Progenitor cell of endocrine pancreas (in vitro differentiated cells): ENCODE measurements around the gene FOXE3. TPM values are rescaled to one million over a fixed set of nuclear protein-coding genes. Genes with fewer than 3 reads are reported as not detected.

ENCODE experiments used
- DNase-seq: peaks from one replicate; pipeline ENCODE4 v3.0.0; 2021; ENCODE audit warnings: low spot score; ENCODE audit not compliant: unreplicated experiment
- H3K27ac Mint-ChIP-seq: 2 replicates; pipeline ENCODE4 v1.8.0; 2021; ENCODE audit warnings: mild to moderate bottlenecking, moderate library complexity, mixed read lengths
- H3K27me3 Mint-ChIP-seq: 2 replicates; pipeline ENCODE4 v1.8.0; 2021; ENCODE audit warnings: mixed read lengths
- H3K36me3 Mint-ChIP-seq: 2 replicates; pipeline ENCODE4 v1.8.0; 2022; ENCODE audit warnings: mixed read lengths; ENCODE audit not compliant: insufficient read depth
- H3K4me1 Mint-ChIP-seq: 2 replicates; pipeline ENCODE4 v1.8.0; 2021; ENCODE audit warnings: low read depth, mixed read lengths
- H3K4me3 Mint-ChIP-seq: 2 replicates; pipeline ENCODE4 v1.8.0; 2021; ENCODE audit warnings: low read depth, mild to moderate bottlenecking, moderate library complexity, mixed read lengths
- H3K9me3 Mint-ChIP-seq: 2 replicates; pipeline ENCODE4 v1.8.0; 2021; ENCODE audit warnings: low read depth, mixed read lengths
- long read RNA-seq: library from polyadenylated mRNA; unstranded; transcript quantifications from one replicate; pipeline ENCODE4 v2.0.0, GENCODE V29; 2020
- total RNA-seq: library from RNA; stranded (reverse); gene quantifications from 2 replicates; pipeline ENCODE4 v1.2.1, GENCODE V29; 2021
- TF ChIP-seq, protein P1 (sequence below): fragments of 200-600 bp; sonication (generic); IDR thresholded peaks from one replicate; pipeline ENCODE4 v1.5.0; 2021; ENCODE audit warnings: antibody characterized with exemption, mild to moderate bottlenecking; ENCODE audit not compliant: unreplicated experiment

FOXE3 gene
- not detected in 2 replicates for total RNA-seq
- long read RNA-seq, result 0 reads

DNA sequence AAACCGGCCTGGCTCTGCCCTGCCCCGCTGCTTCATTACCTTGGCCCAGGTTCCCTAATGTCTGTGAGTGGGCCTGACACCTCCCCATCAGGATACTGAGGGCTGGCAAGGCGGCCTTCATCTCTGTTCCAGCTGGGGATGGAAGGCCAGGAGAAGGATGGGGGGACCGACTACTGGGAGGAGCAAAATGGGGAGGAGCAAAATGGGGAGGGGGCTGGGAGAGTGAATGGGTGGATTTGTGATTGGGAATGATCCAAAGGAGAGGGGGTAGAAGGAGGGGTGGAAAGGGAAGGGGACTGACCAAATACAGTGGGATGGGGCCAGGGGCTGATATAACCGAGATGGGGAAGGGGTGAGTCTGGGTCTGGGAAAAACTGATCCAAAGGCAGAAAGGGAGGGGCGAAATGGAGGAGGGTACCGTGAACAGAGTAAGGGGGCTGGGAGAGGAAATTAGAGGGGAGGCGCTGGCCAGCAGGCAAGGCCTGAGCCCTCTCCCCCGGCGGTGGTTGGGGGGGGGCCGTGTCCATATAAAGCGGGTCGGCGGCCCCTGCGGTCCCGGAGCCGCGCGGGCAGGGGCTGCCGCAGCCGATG lies at the start of gene FOXE3:
Gene FOXE3 (plus strand): TSS at position 558 of the 591 bp plus-strand sequence. CDS start 31 bp downstream, at position 589.
- Mint-ChIP-seq H3K27ac (peak within 1 kb of the TSS; percentile 10), H3K4me1 (no peaks in the 10 kb centered on the region), H3K36me3 (no peaks in the 10 kb centered on the region), H3K27me3 (peaks cover 78% of the 10 kb centered on the region), H3K9me3 (no peaks in the 10 kb centered on the region), H3K4me3 (peak within 1 kb of the TSS; percentile 60)
- no peak for DNase-seq
- TF ChIP-seq, protein P1, sequence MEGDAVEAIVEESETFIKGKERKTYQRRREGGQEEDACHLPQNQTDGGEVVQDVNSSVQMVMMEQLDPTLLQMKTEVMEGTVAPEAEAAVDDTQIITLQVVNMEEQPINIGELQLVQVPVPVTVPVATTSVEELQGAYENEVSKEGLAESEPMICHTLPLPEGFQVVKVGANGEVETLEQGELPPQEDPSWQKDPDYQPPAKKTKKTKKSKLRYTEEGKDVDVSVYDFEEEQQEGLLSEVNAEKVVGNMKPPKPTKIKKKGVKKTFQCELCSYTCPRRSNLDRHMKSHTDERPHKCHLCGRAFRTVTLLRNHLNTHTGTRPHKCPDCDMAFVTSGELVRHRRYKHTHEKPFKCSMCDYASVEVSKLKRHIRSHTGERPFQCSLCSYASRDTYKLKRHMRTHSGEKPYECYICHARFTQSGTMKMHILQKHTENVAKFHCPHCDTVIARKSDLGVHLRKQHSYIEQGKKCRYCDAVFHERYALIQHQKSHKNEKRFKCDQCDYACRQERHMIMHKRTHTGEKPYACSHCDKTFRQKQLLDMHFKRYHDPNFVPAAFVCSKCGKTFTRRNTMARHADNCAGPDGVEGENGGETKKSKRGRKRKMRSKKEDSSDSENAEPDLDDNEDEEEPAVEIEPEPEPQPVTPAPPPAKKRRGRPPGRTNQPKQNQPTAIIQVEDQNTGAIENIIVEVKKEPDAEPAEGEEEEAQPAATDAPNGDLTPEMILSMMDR, result no peak

DNA sequence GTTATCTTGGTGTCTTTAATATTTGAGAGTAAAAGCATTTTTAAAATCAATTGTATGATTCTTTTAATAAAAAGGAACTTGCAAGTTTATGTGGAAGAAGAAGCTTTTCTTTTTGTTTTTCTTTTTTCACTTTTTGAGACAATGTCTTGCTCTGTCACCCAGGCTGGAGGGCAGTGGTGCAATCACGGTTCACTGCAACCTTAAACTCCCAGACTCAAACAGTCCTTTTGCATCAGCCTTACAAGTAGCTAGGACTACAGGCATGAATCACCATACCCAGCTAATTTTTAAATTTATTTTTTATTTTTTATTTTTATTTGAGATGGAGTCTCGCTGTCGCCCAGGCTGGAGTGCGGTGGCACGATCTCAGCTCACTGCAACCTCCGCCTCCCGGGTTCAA lies 48.4 kb upstream of the FOXE3 start:
- no peaks in the 10 kb centered on the region for H3K27me3 Mint-ChIP-seq
- no peak overlapping the region for H3K4me3 Mint-ChIP-seq
- H3K27ac Mint-ChIP-seq, result no peak overlapping the region
- H3K9me3 Mint-ChIP-seq, result no peaks in the 10 kb centered on the region
- TF ChIP-seq, protein P1, result no peak
- peaks cover 16% of the 10 kb centered on the region for H3K36me3 Mint-ChIP-seq
- no peaks in the 10 kb centered on the region for H3K4me1 Mint-ChIP-seq
- DNase-seq, result no peak

DNA sequence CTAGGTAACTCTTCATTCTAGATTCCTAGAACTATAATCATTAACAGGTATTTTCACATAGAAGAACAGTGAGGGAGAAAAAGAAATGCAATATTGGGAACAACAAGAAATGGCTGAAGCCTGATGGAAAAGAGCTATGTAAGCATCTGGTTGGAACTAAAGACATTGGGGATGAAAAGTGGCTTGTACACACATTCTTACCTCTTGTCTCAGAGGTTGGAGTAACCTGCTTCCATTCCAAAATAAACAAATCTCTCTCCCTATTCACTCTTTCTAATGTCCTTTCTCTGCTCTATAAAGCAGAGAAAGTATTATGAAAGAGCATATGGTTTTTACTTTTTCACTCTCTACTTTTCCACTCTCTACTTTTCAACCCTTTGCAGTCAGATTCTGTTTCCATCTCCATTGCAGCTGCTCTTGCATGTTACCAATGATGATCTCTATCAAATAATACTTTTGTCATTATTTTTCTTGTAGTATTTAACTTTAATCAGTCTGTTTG lies 45.0 kb upstream of the FOXE3 start:
- no peak overlapping the region for H3K4me3 Mint-ChIP-seq
- H3K27ac Mint-ChIP-seq, result no peak overlapping the region
- no peak for DNase-seq
- no peaks in the 10 kb centered on the region for H3K4me1 Mint-ChIP-seq
- H3K36me3 Mint-ChIP-seq, result peaks cover 22% of the 10 kb centered on the region
- TF ChIP-seq, protein P1, result no peak
- H3K27me3 Mint-ChIP-seq, result no peaks in the 10 kb centered on the region
- H3K9me3 Mint-ChIP-seq, result no peaks in the 10 kb centered on the region

DNA sequence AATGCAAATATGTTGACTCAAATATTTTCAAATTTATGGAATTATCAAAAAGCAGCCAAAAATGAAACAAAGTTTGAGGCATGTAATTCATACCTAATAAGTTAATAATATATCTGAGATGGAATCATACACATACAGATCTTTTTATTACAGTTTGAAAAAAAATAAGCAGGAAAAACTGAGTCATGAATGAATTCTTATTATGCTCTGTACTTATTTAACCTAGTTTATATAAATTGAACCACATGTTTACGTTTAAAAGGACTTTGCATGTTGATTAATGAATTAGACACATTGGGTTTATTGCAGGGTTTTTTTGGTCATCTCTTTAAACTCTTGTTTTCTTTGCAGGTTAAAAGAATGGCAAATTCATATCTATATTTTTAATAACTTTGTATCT lies 41.6 kb upstream of the FOXE3 start:
- no peak overlapping the region for H3K4me3 Mint-ChIP-seq
- H3K9me3 Mint-ChIP-seq, result no peaks in the 10 kb centered on the region
- peaks cover 25% of the 10 kb centered on the region for H3K36me3 Mint-ChIP-seq
- TF ChIP-seq, protein P1, result no peak
- no peak for DNase-seq
- H3K4me1 Mint-ChIP-seq, result peaks cover 6% of the 10 kb centered on the region
- no peaks in the 10 kb centered on the region for H3K27me3 Mint-ChIP-seq
- H3K27ac Mint-ChIP-seq, result no peak overlapping the region

DNA sequence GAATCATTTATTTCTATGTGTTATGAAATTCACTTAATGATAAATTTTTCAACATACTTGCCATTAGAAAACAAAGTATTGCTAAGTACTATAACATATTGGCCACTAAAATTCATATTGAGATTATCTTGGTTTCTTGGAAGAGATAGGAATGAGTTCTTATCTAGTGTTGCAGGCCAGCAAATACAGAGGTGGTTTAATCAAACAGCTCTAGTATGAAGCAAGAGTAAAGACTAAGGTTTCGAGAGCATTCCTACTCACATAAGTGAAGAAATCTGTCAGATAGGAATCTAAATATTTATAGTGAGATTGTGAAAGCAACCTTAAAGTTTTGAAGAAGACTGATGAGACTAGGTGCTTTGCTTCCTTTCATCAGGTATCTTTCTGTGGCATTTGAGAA lies 37.9 kb upstream of the FOXE3 start:
- Mint-ChIP-seq H3K36me3 (peaks cover 23% of the 10 kb centered on the region), H3K27ac (no peak overlapping the region), H3K9me3 (no peaks in the 10 kb centered on the region), H3K4me1 (peaks cover 13% of the 10 kb centered on the region), H3K27me3 (no peaks in the 10 kb centered on the region), H3K4me3 (no peak overlapping the region)
- TF ChIP-seq, protein P1, result no peak
- no peak for DNase-seq
